ENCODE results near the gene PHC2.

- TF ChIP-seq CTCF (conservative IDR thresholded peaks at IDR 0.05) = no peak
- no peak for TF ChIP-seq ZFX (IDR thresholded peaks at IDR 0.05)
These were observed 66.4 kb downstream of the PHC2 start for GRCh38 chr1:33364565-33364918.
